AG04449 (cell line): ENCODE results near the gene RTTN.

Experiments used
- CTCF ChIA-PET: fragments of 350-600 bp; formaldehyde crosslinking; extraction: SDS; loops from one replicate; lab custom pipeline; 2021; ENCODE audit warnings: antibody characterized with exemption; lab: Yijun Ruan, JAX
- POLR2A ChIA-PET: fragments of 400-600, 350-600 bp; formaldehyde crosslinking; extraction: SDS; loops from one replicate; lab custom pipeline; 2020; ENCODE audit warnings: antibody characterized with exemption, inconsistent platforms; lab: Yijun Ruan, JAX
- DNase-seq: peaks from one replicate; pipeline ENCODE4 v3.0.0-alpha.2; 2010; ENCODE audit warnings: low read depth, low spot score
- H3K4me3 ChIP-seq: 2 replicates; pipeline ENCODE4 v1.5.1; 2011; ENCODE audit warnings: low read depth, mild to moderate bottlenecking, control low read depth, low read length
- TF ChIP-seq, protein P1 (sequence below): IDR thresholded peaks from one replicate; pipeline ENCODE4 v1.5.1; 2011; ENCODE audit warnings: mild to moderate bottlenecking, moderate library complexity, low read length, control low read depth, inconsistent platforms; ENCODE audit not compliant: insufficient read depth; ENCODE audit errors: missing control alignments

RTTN gene

DNA sequence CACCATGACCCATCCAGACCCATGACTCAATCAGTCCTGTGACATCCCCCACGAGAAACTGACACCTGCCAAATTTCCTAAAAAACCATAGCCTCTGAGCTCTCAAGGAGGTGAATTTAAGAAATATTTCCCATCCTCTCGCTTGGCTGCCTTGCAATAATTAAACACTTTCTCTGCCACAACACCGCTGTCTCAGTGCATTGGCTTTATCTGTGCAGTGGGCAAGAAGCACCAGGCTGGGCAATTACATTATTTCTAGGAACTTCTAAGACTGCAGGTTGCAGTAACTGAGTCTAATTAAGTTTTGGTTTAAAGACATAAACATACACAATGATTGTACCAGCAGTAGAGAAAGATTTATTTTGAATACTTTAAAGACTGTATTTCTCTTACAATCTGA is 22.0 kb upstream of the RTTN start:
- H3K4me3 ChIP-seq, result no peak overlapping the region
- TF ChIP-seq, protein P1, sequence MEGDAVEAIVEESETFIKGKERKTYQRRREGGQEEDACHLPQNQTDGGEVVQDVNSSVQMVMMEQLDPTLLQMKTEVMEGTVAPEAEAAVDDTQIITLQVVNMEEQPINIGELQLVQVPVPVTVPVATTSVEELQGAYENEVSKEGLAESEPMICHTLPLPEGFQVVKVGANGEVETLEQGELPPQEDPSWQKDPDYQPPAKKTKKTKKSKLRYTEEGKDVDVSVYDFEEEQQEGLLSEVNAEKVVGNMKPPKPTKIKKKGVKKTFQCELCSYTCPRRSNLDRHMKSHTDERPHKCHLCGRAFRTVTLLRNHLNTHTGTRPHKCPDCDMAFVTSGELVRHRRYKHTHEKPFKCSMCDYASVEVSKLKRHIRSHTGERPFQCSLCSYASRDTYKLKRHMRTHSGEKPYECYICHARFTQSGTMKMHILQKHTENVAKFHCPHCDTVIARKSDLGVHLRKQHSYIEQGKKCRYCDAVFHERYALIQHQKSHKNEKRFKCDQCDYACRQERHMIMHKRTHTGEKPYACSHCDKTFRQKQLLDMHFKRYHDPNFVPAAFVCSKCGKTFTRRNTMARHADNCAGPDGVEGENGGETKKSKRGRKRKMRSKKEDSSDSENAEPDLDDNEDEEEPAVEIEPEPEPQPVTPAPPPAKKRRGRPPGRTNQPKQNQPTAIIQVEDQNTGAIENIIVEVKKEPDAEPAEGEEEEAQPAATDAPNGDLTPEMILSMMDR, result no peak
- ChIA-PET CTCF (interaction anchor here (1.4 to 1.6 kb wide), 2 partner anchors 32 to 227 kb away, joined by 5 read pairs; no protein-coding TSS in a partner anchor), POLR2A (no interaction called here)
- no peak for DNase-seq

DNA sequence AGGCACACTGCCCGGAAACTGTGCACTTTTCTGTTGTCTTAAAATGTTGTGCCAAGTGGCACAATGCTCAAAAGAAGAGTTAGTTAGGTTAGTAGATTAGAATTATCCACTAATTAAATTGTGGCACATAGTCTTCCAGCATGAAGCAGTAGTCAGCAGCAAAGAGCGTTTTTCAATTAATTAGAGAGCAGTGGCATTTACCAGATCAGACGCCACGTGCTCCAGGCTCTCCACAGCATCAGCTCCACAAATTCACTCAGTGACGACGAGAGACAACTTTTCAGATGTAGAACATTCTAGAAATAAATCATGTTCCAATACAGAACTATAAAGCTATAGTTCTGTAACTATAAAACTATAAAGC is 16.4 kb upstream of the RTTN start:
- TF ChIP-seq, protein P1, result no peak
- no peak for DNase-seq
- H3K4me3 ChIP-seq, result no peak overlapping the region
- ChIA-PET CTCF (no interaction called here), POLR2A (no interaction called here)

DNA sequence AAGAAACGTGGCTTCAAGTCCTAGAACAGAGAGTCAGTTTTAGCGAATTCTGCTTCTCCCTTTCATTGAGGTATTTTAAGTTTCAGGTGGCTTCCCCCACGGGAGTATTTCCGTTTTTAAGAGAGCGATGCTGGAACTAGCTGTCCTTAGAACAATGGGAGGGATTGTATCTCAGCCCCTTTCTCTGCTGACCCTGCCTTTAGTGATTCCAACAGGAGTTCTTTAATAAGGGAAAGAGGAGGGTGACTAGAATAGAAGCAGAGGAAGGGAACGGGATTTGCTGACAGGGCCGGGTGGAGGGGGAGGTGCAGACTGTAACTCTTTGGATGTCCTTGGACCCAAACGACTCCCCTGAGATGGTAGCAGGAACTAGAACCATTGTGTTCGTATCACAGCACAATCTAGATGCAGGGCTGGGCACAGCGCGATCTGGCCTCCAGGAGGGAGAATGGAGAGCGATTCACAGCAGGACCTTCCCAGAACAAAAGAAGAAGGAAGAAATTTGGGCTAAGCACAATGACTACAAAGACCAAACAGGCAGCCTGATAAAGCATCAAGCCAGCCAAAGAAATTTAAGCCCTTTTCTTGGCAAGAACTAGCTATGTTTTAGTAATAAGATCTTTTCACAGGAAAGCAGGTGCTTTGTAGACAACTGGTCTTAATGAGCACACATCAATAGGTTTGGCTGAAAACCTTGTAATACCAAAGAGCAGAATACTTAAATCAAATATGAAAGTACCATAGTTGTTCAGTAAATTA is 15.8 kb upstream of the RTTN start:
- TF ChIP-seq, protein P1, result no peak
- H3K4me3 ChIP-seq, result no peak overlapping the region
- DNase-seq, result no peak
- CTCF ChIA-PET, result no interaction called here
- POLR2A ChIA-PET, result no interaction called here

DNA sequence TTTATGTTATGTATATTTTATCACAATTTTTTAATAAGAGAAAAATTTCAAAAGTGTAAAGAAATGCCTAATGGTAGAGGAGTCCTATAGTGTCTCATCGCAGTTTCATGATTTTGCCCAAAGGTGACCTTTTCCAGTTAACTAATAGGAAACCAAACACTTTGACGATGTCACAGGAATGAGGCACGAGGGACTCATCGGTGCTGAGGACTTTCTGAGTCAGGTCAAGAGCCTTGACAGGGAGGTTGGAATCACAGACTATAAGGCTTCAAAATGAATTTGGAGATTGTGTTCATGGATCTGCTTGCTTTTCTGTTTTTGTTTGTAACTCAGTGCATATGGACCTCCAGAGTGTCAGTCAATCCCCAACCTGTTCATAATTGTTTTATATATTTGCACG is 15.1 kb upstream of the RTTN start:
- no peak for DNase-seq
- CTCF ChIA-PET, result no interaction called here
- TF ChIP-seq, protein P1, result no peak

DNA sequence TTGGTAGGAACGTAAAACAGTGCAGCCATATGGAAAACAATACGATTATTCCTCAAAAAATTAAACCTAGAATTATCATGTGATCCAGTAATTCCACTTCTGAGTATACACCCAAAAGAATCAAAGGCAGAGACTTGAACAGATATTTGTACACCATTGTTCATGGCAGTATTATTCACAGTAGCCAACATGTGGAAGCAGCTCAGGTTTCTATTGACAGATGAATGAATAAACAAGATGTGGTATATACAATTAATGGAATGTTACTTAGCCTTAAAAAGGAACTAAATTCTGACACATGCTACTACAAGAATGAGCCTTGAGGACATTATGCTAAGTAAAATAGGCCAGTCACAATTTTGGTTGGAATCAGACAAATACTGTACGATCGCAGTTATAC is 14.2 kb upstream of the RTTN start:
- no peak overlapping the region for H3K4me3 ChIP-seq
- POLR2A ChIA-PET, result no interaction called here
- TF ChIP-seq, protein P1, result no peak
- DNase-seq, result no peak
- CTCF ChIA-PET, result no interaction called here

More for the DNA sequence above, 15.1 kb upstream of the RTTN start:
- no peak overlapping the region for H3K4me3 ChIP-seq
- POLR2A ChIA-PET, result no interaction called here

DNA sequence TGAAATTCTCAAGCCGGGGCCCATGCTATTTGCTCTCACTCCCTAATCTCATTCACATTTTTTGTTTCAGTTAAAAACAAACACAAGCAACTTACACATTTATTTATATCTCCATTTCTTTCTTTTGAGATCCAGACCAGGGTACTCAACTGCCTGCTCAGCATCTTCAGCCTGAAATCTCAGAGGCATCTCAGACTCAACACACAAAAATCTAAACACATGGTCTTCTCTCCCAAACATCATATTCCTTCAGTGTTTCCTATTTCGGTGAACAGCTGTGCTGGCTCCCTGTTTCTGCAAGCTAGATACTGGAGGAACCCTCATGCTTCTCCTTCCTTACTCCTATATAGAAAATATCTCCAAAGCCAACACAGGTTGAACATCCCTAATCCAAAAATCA is 11.3 kb upstream of the RTTN start:
- H3K4me3 ChIP-seq, result no peak overlapping the region
- ChIA-PET CTCF (interaction anchor here (1.1 to 1.7 kb wide), 2 partner anchors 8 to 21 kb away, joined by 3 to 4 read pairs; no protein-coding TSS in a partner anchor), POLR2A (no interaction called here)
- TF ChIP-seq, protein P1, result no peak
- no peak for DNase-seq
